MM.1S (cell line): ENCODE data around the gene SPACA7.

Experiments used
- DNase-seq: peaks from one replicate; pipeline ENCODE4 v3.0.0-alpha.2; 2015
- H2AFZ ChIP-seq: fragments of 300-600 bp; sonication (generic); 2 replicates; pipeline ENCODE4 v1.6.0; 2016; ENCODE audit warnings: antibody characterized with exemption, low read length
- H3F3A ChIP-seq: fragments of 300-600 bp; sonication (generic); 2 replicates; pipeline ENCODE4 v1.6.1; 2016; ENCODE audit warnings: mild to moderate bottlenecking, antibody characterized with exemption, low read length, moderate library complexity, mixed read lengths; ENCODE audit not compliant: insufficient read depth
- H3K27ac ChIP-seq: fragments of 300-600 bp; sonication (generic); 2 replicates; pipeline ENCODE4 v1.5.1; 2016; ENCODE audit warnings: mild to moderate bottlenecking, low read length
- H3K27me3 ChIP-seq: fragments of 300-600 bp; sonication (generic); replicated peaks from 2 replicates; pipeline ENCODE4 v1.6.0; 2016; ENCODE audit warnings: low read length; ENCODE audit not compliant: insufficient read depth
- H3K36me3 ChIP-seq: fragments of 300-600 bp; sonication (generic); replicated peaks from 2 replicates; pipeline ENCODE4 v1.6.1; 2016; ENCODE audit warnings: mild to moderate bottlenecking, low read length, mixed read lengths; ENCODE audit not compliant: insufficient read depth
- H3K4me1 ChIP-seq: fragments of 300-600 bp; sonication (generic); 2 replicates; pipeline ENCODE4 v1.6.1; 2016; ENCODE audit warnings: low read length, mixed read lengths
- H3K4me2 ChIP-seq: fragments of 300-600 bp; sonication (generic); 2 replicates; pipeline ENCODE4 v1.6.0; 2016; ENCODE audit warnings: low read depth, low read length
- H3K4me3 ChIP-seq: fragments of 300-600 bp; sonication (generic); 2 replicates; pipeline ENCODE4 v1.5.1; 2016; ENCODE audit warnings: low read length, mixed read lengths
- H3K79me2 ChIP-seq: fragments of 300-600 bp; sonication (generic); 2 replicates; pipeline ENCODE4 v1.6.1; 2016; ENCODE audit warnings: mixed run types, low read length, mixed read lengths
- H3K9ac ChIP-seq: fragments of 300-600 bp; sonication (generic); 2 replicates; pipeline ENCODE4 v1.6.1; 2016; ENCODE audit warnings: low read length, mixed read lengths
- H3K9me2 ChIP-seq: fragments of 300-600 bp; sonication (generic); replicated peaks from 2 replicates; pipeline ENCODE4 v1.6.1; 2016; ENCODE audit warnings: mild to moderate bottlenecking, low read length, mixed read lengths; ENCODE audit not compliant: insufficient read depth
- H3K9me3 ChIP-seq: fragments of 300-600 bp; sonication (generic); replicated peaks from 2 replicates; pipeline ENCODE4 v1.6.1; 2016; ENCODE audit warnings: mild to moderate bottlenecking, low read length, mixed read lengths; ENCODE audit not compliant: insufficient read depth
- H4K20me1 ChIP-seq: fragments of 300-600 bp; sonication (generic); 2 replicates; pipeline ENCODE4 v1.6.1; 2016; ENCODE audit warnings: mild to moderate bottlenecking, low read length, moderate library complexity, mixed read lengths; ENCODE audit not compliant: insufficient read depth
- EZH2 ChIP-seq: fragments of 300-600 bp; sonication (generic); optimal IDR thresholded peaks from 2 replicates; pipeline ENCODE3; 2017; ENCODE audit warnings: low read depth, mild to moderate bottlenecking, antibody characterized with exemption, low read length, mixed read lengths
- EZH2phosphoT487 ChIP-seq: fragments of 300-600 bp; sonication (generic); IDR thresholded peaks from 2 replicates; pipeline ENCODE4 v1.6.1; 2018; ENCODE audit warnings: antibody characterized with exemption, low read length
- TF ChIP-seq, protein P1 (sequence below): fragments of 300-600 bp; sonication (generic); IDR thresholded peaks from 2 replicates; pipeline ENCODE4 v1.5.1; 2016; ENCODE audit warnings: antibody characterized with exemption, low read length, mixed read lengths

The SPACA7 gene

GRCh38 chr13:112376050-112376681 is at the start of gene SPACA7:
TSS of gene SPACA7 (plus strand) at chr13:112376355. CDS start at chr13:112376386, 31 bp downstream.
- H3K4me2 ChIP-seq, result no peak within 1 kb of the TSS
- no peak within 1 kb of the TSS for H3K4me3 ChIP-seq
- H3K27ac ChIP-seq, result no peak within 1 kb of the TSS
- no peak within 1 kb of the TSS for H3K9ac ChIP-seq
- no peaks in the 10 kb centered on the region for H3K9me2 ChIP-seq
- H3K27me3 ChIP-seq, result no peaks in the 10 kb centered on the region
- no peaks in the 10 kb centered on the region for H3K9me3 ChIP-seq
- no peaks in the 10 kb centered on the region for H3K79me2 ChIP-seq
- no peaks in the 10 kb centered on the region for H3F3A ChIP-seq
- TF ChIP-seq, protein P1, sequence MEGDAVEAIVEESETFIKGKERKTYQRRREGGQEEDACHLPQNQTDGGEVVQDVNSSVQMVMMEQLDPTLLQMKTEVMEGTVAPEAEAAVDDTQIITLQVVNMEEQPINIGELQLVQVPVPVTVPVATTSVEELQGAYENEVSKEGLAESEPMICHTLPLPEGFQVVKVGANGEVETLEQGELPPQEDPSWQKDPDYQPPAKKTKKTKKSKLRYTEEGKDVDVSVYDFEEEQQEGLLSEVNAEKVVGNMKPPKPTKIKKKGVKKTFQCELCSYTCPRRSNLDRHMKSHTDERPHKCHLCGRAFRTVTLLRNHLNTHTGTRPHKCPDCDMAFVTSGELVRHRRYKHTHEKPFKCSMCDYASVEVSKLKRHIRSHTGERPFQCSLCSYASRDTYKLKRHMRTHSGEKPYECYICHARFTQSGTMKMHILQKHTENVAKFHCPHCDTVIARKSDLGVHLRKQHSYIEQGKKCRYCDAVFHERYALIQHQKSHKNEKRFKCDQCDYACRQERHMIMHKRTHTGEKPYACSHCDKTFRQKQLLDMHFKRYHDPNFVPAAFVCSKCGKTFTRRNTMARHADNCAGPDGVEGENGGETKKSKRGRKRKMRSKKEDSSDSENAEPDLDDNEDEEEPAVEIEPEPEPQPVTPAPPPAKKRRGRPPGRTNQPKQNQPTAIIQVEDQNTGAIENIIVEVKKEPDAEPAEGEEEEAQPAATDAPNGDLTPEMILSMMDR, result no peak
- no peak for TF ChIP-seq EZH2phosphoT487
- no peak for TF ChIP-seq EZH2
- H3K36me3 ChIP-seq, result no peaks in the 10 kb centered on the region
- no peaks in the 10 kb centered on the region for H3K4me1 ChIP-seq
- no peak within 1 kb of the TSS for H2AFZ ChIP-seq
- H4K20me1 ChIP-seq, result no peaks in the 10 kb centered on the region
- no peak for DNase-seq

GRCh38 chr13:112326821-112327370 is 49.3 kb upstream of the SPACA7 start:
- H4K20me1 ChIP-seq, result no peaks in the 10 kb centered on the region
- H3K4me1 ChIP-seq, result no peaks in the 10 kb centered on the region
- no peak overlapping the region for H3K9ac ChIP-seq
- TF ChIP-seq, protein P1, result no peak
- TF ChIP-seq EZH2phosphoT487 (no peak), EZH2 (no peak)
- no peak overlapping the region for H3K27ac ChIP-seq
- H3F3A ChIP-seq, result no peaks in the 10 kb centered on the region
- H3K9me3 ChIP-seq, result no peaks in the 10 kb centered on the region
- H3K79me2 ChIP-seq, result no peaks in the 10 kb centered on the region
- no peak overlapping the region for H2AFZ ChIP-seq
- H3K4me3 ChIP-seq, result no peak overlapping the region
- H3K9me2 ChIP-seq, result no peaks in the 10 kb centered on the region
- H3K36me3 ChIP-seq, result no peaks in the 10 kb centered on the region
- peaks cover 35% of the 10 kb centered on the region for H3K27me3 ChIP-seq
- DNase-seq, result no peak
- no peak overlapping the region for H3K4me2 ChIP-seq

DNA sequence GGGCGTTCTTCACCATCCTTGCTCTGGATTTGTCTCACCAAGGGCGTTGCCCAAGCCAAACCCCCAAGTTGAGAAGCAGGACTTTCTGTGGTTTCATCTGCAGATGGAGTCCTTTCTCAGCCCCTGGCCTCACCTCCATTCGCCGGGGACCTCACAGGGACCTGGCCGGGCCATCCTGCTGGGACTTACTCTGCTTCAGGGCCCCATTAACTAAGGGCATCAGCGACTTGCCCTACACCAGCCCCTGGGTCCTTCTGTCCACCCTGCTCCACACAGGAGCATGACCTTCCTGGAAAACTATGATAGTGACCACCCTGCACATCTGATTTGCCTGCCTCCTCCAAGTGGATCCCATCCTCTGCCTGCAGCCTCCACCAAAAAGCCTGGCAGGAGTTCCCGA is 47.2 kb upstream of the SPACA7 start:
- no peak overlapping the region for H3K4me3 ChIP-seq
- H3K27me3 ChIP-seq, result peaks cover 41% of the 10 kb centered on the region
- no peaks in the 10 kb centered on the region for H3F3A ChIP-seq
- no peak overlapping the region for H3K27ac ChIP-seq
- H3K9me3 ChIP-seq, result no peaks in the 10 kb centered on the region
- H3K4me2 ChIP-seq, result no peak overlapping the region
- H3K9ac ChIP-seq, result no peak overlapping the region
- H3K9me2 ChIP-seq, result no peaks in the 10 kb centered on the region
- DNase-seq, result no peak
- no peaks in the 10 kb centered on the region for H3K79me2 ChIP-seq
- no peaks in the 10 kb centered on the region for H3K36me3 ChIP-seq
- H2AFZ ChIP-seq, result no peak overlapping the region
- H4K20me1 ChIP-seq, result no peaks in the 10 kb centered on the region
- TF ChIP-seq EZH2 (no peak), EZH2phosphoT487 (no peak)
- TF ChIP-seq, protein P1, result no peak
- H3K4me1 ChIP-seq, result no peaks in the 10 kb centered on the region
